Ascending aorta (tissue), 2 donors: ENCODE data around the gene TSPAN11. TPM values are rescaled to one million over a fixed set of nuclear protein-coding genes. Genes with fewer than 3 reads are reported as not detected.

Experiments
- DNase-seq, 2 donors: peaks; one replicate each; pipeline ENCODE4 v3.0.0-alpha.2; 2019; ENCODE audit warnings: low spot score in 2 of 2
- H3K27ac ChIP-seq, 2 donors: fragments of 200-600 bp; sonication (generic); one replicate each; pipeline ENCODE4 v1.5.1; 2016 to 2017; ENCODE audit warnings: mild to moderate bottlenecking in 1 of 2
- H3K27me3 ChIP-seq: fragments of 200-600 bp; sonication (generic); one replicate; pipeline ENCODE4 v1.5.1; 2017
- H3K36me3 ChIP-seq, 2 donors: fragments of 200-600 bp; sonication (generic); one replicate each; pipeline ENCODE4 v1.5.1; 2016
- H3K4me1 ChIP-seq, 2 donors: fragments of 200-600 bp; sonication (generic); one replicate each; pipeline ENCODE4 v1.5.1; 2016 to 2017; ENCODE audit warnings: mild to moderate bottlenecking in 1 of 2
- H3K4me3 ChIP-seq, 2 donors: fragments of 200-600 bp; sonication (generic); one replicate each; pipeline ENCODE4 v1.5.1; 2016 to 2017; ENCODE audit warnings: mild to moderate bottlenecking in 1 of 2
- H3K9me3 ChIP-seq, 2 donors: fragments of 200-600 bp; sonication (generic); one replicate each; pipeline ENCODE4 v1.5.1; 2016
- intact Hi-C: fragments of 100-400 bp; cut with DNase I; formaldehyde crosslinking; loops from one replicate; pipeline ENCODE4 v1.15.1; 2023
- total RNA-seq: library from RNA; depleted of rRNA; stranded (reverse); fragments of >200 nt; gene quantifications from one replicate; pipeline ENCODE4 v1.1.0, GENCODE V29; 2016
- TF ChIP-seq, protein P1 (sequence below), 3 experiments: fragments of 200-600 bp in 2 of 3; fragments of 450-650 bp in 1 of 3; sonication (generic) in 2 of 3; IDR thresholded peaks; one replicate each; pipeline ENCODE4 v1.5.1; 2016 to 2019; ENCODE audit warnings: antibody characterized with exemption in 3 of 3, mild to moderate bottlenecking in 1 of 3, moderate library complexity in 1 of 3

TSPAN11 gene
- total RNA-seq, 1 donor from 2014 or later: 5.2 TPM

DNA sequence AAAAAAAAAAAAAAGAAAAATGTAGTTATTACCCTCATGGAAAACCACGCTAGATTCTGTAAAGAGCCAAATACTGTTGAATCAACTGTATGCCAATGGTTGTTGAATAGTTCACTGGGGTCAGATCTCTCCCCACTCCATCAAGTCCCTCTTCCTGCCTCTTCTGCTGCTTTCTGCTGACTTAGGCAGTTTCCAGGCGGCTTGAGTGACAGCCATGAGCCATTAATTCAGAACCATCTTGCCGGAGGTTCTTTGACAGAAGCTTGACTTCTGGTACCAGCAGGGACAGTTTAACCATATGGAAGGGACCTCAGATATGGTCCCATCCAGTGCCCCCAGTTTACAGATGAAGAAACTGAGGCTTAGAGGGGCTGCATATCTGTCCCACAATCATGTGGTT lies 34.5 kb downstream of the TSPAN11 start:
- H3K27ac ChIP-seq: no peak overlapping the region
- intact Hi-C loops: no loop called here
- H3K4me1 ChIP-seq: no peaks in the 10 kb centered on the region
- H3K9me3 ChIP-seq: no peaks in the 10 kb centered on the region
- no peak for DNase-seq
- no peak overlapping the region for H3K4me3 ChIP-seq
- TF ChIP-seq, protein P1, sequence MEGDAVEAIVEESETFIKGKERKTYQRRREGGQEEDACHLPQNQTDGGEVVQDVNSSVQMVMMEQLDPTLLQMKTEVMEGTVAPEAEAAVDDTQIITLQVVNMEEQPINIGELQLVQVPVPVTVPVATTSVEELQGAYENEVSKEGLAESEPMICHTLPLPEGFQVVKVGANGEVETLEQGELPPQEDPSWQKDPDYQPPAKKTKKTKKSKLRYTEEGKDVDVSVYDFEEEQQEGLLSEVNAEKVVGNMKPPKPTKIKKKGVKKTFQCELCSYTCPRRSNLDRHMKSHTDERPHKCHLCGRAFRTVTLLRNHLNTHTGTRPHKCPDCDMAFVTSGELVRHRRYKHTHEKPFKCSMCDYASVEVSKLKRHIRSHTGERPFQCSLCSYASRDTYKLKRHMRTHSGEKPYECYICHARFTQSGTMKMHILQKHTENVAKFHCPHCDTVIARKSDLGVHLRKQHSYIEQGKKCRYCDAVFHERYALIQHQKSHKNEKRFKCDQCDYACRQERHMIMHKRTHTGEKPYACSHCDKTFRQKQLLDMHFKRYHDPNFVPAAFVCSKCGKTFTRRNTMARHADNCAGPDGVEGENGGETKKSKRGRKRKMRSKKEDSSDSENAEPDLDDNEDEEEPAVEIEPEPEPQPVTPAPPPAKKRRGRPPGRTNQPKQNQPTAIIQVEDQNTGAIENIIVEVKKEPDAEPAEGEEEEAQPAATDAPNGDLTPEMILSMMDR (IDR thresholded peaks at IDR 0.05): no peak
- no peaks in the 10 kb centered on the region for H3K27me3 ChIP-seq
- no peaks in the 10 kb centered on the region for H3K36me3 ChIP-seq

DNA sequence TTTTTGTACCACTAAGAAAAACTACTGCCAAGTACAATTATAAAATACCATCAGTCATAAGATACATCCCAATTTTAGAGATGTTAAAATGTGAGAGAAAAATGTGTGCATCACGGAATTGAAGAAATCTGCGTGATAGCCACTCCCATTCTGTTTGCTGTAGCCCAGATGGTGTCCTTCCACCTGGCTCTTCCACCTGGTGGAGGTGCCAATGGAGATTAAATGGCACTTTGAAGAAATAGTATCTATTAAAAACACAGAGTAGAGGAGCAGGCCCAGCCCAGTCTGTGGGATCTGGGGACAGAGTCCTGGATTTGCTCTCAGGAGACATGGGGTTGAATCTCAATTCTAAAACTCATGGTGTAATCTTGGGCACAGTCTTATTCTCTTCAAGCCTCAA lies 35.5 kb downstream of the TSPAN11 start:
- Histone ChIP-seq H3K27me3 (no peaks in the 10 kb centered on the region), H3K36me3 (no peaks in the 10 kb centered on the region), H3K4me3 (no peak overlapping the region), H3K4me1 (no peaks in the 10 kb centered on the region), H3K27ac (no peak overlapping the region), H3K9me3 (no peaks in the 10 kb centered on the region)
- TF ChIP-seq, protein P1 (IDR thresholded peaks at IDR 0.05): no peak
- DNase-seq: no peak
- intact Hi-C loops: no loop called here

DNA sequence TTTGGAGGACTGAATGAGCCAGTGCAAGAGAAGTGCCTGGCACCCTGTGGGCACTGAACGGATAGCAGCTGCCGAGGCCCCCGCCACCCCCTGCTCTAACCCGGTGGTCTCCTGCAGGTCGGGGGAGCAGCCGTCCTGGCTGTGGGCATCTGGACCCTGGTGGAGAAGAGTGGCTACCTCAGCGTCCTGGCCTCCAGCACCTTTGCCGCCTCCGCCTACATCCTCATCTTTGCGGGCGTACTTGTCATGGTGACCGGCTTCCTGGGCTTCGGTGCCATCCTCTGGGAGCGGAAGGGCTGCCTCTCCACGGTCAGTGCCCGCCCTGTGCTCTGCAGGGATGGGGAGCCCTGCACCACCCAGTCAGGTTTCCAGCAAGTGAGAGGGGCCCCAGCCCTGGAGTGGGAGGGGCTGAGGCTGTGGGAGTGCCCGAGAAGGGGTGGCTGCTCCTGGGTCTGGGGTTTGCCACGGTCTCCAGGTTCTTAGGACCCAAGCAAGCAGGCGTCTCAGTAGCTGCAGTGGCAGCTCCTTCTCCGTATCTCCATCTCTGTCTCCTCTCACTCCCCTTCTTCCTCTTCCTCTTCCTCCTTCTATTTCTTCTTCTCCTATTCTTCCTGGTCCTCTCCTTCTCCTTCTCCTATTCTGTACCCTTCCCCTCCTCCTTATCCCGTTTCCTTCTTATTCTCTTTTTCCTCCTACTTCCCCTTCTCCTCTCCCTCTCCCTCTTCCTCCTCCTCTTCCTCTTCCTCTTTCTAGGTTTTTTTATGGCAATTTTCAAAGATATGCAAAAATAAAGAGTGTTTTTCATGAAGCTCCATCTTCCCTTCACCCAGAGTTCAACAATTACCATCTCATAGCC lies 37.4 kb downstream of the TSPAN11 start:
- no peak for DNase-seq
- Histone ChIP-seq H3K27ac (no peak overlapping the region), H3K27me3 (no peaks in the 10 kb centered on the region), H3K36me3 (no peaks in the 10 kb centered on the region), H3K4me1 (no peaks in the 10 kb centered on the region), H3K4me3 (no peak overlapping the region), H3K9me3 (no peaks in the 10 kb centered on the region)
- intact Hi-C loops: no loop called here
- TF ChIP-seq, protein P1 (IDR thresholded peaks at IDR 0.05): no peak

DNA sequence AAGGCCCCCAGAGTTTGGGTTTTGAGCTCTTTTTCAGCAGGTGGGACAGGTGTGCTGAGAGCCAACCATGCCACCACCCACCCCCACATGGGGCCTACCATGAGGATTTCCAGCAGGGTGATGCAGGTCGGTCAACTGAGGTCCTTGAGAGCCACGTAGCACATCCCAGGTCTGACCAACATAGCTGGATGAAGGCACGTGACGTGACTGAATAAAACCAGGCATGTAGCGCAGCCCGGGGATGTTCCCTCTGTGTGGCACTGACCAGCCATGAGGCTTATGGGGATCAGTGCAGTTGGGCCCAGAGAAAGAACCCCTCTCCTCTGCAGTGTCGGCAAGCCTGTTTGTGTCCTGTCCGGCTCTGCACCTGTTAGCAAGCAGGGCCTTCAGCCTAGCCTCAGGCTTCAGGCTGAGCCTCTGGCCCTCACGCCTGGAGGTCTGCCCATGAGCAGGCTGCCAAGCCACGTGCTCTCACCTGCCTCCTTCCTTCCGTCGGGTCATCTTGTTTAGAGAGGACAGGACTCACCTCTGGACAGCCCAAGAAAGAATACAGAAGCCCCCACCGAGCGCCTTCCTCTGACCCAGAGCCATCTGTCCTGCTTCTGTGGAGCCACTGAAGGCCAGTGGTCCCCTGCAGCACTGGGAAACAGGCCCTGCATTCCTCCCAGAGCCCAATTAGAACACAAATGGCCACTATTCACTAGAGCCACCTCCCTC lies 38.5 kb downstream of the TSPAN11 start:
- DNase-seq: no peak
- intact Hi-C loops: no loop called here

DNA sequence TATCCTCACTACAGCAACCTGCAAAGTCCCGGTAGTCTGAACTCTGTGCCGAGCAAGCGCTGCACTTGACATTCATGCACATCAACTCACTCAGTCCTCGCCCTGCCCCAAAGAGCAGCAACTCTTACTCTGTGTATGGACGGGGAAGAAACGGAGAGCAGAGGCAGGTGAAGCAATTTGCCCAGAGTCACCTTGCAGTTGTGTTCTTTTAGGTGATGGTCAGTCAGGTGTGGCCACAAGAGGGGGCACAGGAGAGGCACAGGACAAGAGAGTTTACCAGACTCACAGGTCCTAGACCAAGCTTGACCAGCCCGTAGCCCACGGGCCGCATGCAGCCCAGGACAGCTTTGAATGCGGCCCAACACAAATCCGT lies 39.1 kb downstream of the TSPAN11 start:
- no peak for DNase-seq
- Histone ChIP-seq H3K9me3 (no peaks in the 10 kb centered on the region), H3K4me1 (no peaks in the 10 kb centered on the region), H3K27ac (no peak overlapping the region), H3K27me3 (no peaks in the 10 kb centered on the region), H3K4me3 (no peak overlapping the region), H3K36me3 (no peaks in the 10 kb centered on the region)
- TF ChIP-seq, protein P1 (IDR thresholded peaks at IDR 0.05): no peak
- intact Hi-C loops: no loop called here

More for the DNA sequence above, 38.5 kb downstream of the TSPAN11 start:
- no peak overlapping the region for H3K4me3 ChIP-seq
- H3K4me1 ChIP-seq: no peaks in the 10 kb centered on the region
- no peaks in the 10 kb centered on the region for H3K36me3 ChIP-seq
- H3K27me3 ChIP-seq: no peaks in the 10 kb centered on the region
- TF ChIP-seq, protein P1 (IDR thresholded peaks at IDR 0.05): no peak
- H3K9me3 ChIP-seq: no peaks in the 10 kb centered on the region
- H3K27ac ChIP-seq: no peak overlapping the region
